NCI-H128 (cell line): ENCODE measurements around the gene RETN.

Experiments
- DNase-seq: peaks from one replicate; lab custom pipeline; 2025; ENCODE audit not compliant: unreplicated experiment; lab: John Stamatoyannopoulos, UW

The RETN gene

GRCh38 chr19:7681340-7682174, 12.7 kb downstream of the RETN start:
- no peak for DNase-seq

GRCh38 chr19:7682175-7682855, 13.5 kb downstream of the RETN start:
- DNase-seq = no peak

GRCh38 chr19:7685546-7686445, 16.9 kb downstream of the RETN start:
- DNase-seq = no peak

GRCh38 chr19:7687177-7687576, 18.3 kb downstream of the RETN start:
- no peak for DNase-seq

- DNase-seq = no peak
These were observed 20.3 kb downstream of the RETN start for GRCh38 chr19:7689165-7689564.

GRCh38 chr19:7690779-7691258, 22.0 kb downstream of the RETN start:
- DNase-seq = no peak

- no peak for DNase-seq
These were observed 22.6 kb downstream of the RETN start for GRCh38 chr19:7691497-7691896.

GRCh38 chr19:7692417-7693088, 23.7 kb downstream of the RETN start:
- no peak for DNase-seq

- no peak for DNase-seq
These were observed 25.6 kb downstream of the RETN start for GRCh38 chr19:7694499-7694898.

- no peak for DNase-seq
These were observed 29.0 kb downstream of the RETN start for GRCh38 chr19:7697721-7698287.

GRCh38 chr19:7698583-7698982, 29.7 kb downstream of the RETN start:
- DNase-seq = no peak

- no peak for DNase-seq
These were observed 30.2 kb downstream of the RETN start for GRCh38 chr19:7699003-7699402.

- DNase-seq = no peak
These were observed 30.9 kb downstream of the RETN start for GRCh38 chr19:7699417-7700401.

- no peak for DNase-seq
These were observed 32.3 kb downstream of the RETN start for GRCh38 chr19:7701049-7701653.

GRCh38 chr19:7701654-7702457, 33.0 kb downstream of the RETN start, which contains the start of gene FCER2:
TSS of gene FCER2 (minus strand) at chr19:7702131. CDS start at chr19:7699760, 2,371 bp downstream.
- no peak for DNase-seq

- DNase-seq = no peak
These were observed 34.5 kb downstream of the RETN start for GRCh38 chr19:7703332-7703731.

GRCh38 chr19:7704280-7705060, 35.6 kb downstream of the RETN start:
- no peak for DNase-seq
